Measurements from ENCODE around the gene PDP2.
"Not testable (repeated sequence)": the region's sequence is repeated elsewhere in the genome, so short reads cannot be mapped to it uniquely, and the experiment has no call there.

Gene PDP2

DNA sequence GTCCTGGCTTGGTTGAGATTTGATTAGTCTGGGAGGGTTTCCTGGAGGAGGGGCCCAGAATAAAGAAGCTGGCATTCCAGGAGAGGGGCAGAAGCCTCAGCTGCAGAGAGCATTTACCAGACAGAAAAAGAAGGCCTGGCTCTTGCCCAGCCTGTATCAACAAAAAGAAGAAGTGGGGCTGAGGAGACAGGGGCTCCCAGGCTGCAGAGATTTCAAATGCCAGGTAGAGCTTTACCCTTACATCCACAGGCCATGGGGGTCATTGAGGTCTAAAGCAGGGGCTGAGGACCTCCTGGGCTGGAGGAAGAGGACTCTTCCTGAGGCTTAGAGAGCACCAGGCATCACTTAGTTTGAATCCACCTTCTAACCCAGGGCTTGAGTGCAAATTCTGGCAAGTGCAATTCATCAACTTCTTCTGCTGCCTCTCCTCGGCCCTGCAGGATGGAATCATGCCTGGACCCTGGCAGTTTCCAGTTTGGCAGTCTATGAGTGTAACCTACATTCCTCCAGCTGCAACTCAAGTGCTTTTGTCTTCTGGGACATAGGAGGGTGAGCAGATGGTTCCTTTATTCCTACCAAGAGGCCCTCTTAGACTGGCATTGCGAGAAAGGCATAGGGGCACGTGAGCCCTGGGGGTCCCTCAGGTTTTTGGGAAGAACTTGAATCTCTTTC is 20.8 kb upstream of the PDP2 start:
- TF ChIP-seq, protein P1, sequence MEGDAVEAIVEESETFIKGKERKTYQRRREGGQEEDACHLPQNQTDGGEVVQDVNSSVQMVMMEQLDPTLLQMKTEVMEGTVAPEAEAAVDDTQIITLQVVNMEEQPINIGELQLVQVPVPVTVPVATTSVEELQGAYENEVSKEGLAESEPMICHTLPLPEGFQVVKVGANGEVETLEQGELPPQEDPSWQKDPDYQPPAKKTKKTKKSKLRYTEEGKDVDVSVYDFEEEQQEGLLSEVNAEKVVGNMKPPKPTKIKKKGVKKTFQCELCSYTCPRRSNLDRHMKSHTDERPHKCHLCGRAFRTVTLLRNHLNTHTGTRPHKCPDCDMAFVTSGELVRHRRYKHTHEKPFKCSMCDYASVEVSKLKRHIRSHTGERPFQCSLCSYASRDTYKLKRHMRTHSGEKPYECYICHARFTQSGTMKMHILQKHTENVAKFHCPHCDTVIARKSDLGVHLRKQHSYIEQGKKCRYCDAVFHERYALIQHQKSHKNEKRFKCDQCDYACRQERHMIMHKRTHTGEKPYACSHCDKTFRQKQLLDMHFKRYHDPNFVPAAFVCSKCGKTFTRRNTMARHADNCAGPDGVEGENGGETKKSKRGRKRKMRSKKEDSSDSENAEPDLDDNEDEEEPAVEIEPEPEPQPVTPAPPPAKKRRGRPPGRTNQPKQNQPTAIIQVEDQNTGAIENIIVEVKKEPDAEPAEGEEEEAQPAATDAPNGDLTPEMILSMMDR (conservative IDR thresholded peaks at IDR 0.05; ENCODE audit: low read depth, low read length), result no peak
- Histone ChIP-seq H4K20me1 (ENCODE audit: insufficient read depth) (no peaks in the 10 kb centered on the region), H3K4me3 (IDR thresholded peaks at IDR 0.05; ENCODE audit: insufficient read depth, low read depth, low read length) (no peak overlapping the region), H3K27me3 (ENCODE audit: insufficient read depth, low read depth) (no peaks in the 10 kb centered on the region), H3K36me3 (ENCODE audit: insufficient read depth) (no peaks in the 10 kb centered on the region), H3K27ac (no peak overlapping the region), H3K4me2 (no peak overlapping the region), H3K4me1 (ENCODE audit: low read depth, poor library complexity, severe bottlenecking) (peaks cover 5% of the 10 kb centered on the region), H3K9ac (no peak overlapping the region), H3K79me2 (ENCODE audit: insufficient read depth, low read depth) (no peaks in the 10 kb centered on the region), H2AFZ (ENCODE audit: low read depth) (no peak overlapping the region)

DNA sequence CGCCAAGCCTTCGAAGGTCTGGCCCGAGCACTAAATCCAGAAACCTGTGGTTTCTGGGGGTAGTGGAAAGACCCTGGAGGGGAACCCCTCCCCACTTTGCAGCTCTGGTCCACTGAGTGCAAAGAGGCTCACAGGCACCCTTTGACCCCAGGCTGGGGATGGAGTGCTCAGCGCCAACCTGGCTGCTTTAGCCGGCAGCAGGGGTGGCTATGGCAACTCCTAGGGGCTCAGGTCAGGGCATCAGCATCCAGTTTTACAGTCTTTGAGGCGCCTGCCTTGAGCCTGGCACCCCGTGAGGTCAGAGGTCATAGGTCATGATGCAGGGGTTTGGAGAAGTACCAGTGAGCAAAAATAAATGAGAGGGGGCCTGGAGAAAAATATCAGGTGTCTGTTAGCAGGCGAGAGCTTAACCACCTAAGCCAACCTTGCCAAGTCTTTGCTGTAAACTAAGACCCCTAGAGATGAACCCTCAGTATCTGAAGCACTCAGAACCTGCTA is 18.2 kb upstream of the PDP2 start:
- Histone ChIP-seq H3K79me2 (ENCODE audit: insufficient read depth, low read depth) (no peaks in the 10 kb centered on the region), H3K27ac (no peak overlapping the region), H4K20me1 (ENCODE audit: insufficient read depth) (no peaks in the 10 kb centered on the region), H3K27me3 (ENCODE audit: insufficient read depth, low read depth) (no peaks in the 10 kb centered on the region), H3K9ac (no peak overlapping the region), H3K36me3 (ENCODE audit: insufficient read depth) (no peaks in the 10 kb centered on the region), H3K4me1 (ENCODE audit: low read depth, poor library complexity, severe bottlenecking) (peaks cover 5% of the 10 kb centered on the region), H3K4me2 (no peak overlapping the region), H3K4me3 (IDR thresholded peaks at IDR 0.05; ENCODE audit: insufficient read depth, low read depth, low read length) (no peak overlapping the region), H2AFZ (ENCODE audit: low read depth) (no peak overlapping the region)
- TF ChIP-seq, protein P1 (conservative IDR thresholded peaks at IDR 0.05; ENCODE audit: low read depth, low read length), result no peak

DNA sequence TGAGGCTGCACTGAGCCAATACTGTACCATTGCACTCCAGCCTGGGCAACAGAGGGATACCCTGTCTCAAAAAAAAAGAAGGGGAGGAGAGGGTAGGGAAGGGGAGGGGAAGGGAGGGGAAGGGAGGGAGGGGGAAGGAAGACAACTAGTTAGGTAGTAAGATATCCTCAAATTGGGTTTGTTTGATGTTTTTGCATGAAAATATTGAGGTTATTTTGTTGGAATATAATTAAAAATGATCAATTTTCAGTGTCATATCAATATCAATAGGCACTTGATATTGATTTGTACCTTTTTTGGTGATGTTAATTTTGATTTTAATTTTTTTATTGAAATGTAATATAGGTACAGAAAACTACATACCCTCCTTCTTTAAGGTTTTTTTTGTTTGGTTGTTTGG is 16.6 kb upstream of the PDP2 start:
- Histone ChIP-seq H4K20me1 (ENCODE audit: insufficient read depth) (no peaks in the 10 kb centered on the region), H3K4me1 (ENCODE audit: low read depth, poor library complexity, severe bottlenecking) (peaks cover 5% of the 10 kb centered on the region), H3K9ac (no peak overlapping the region), H3K36me3 (ENCODE audit: insufficient read depth) (no peaks in the 10 kb centered on the region), H3K4me3 (IDR thresholded peaks at IDR 0.05; ENCODE audit: insufficient read depth, low read depth, low read length) (no peak overlapping the region), H2AFZ (ENCODE audit: low read depth) (no peak overlapping the region), H3K27me3 (ENCODE audit: insufficient read depth, low read depth) (no peaks in the 10 kb centered on the region), H3K79me2 (ENCODE audit: insufficient read depth, low read depth) (no peaks in the 10 kb centered on the region), H3K27ac (no peak overlapping the region), H3K4me2 (no peak overlapping the region)
- TF ChIP-seq, protein P1 (conservative IDR thresholded peaks at IDR 0.05; ENCODE audit: low read depth, low read length), result no peak

DNA sequence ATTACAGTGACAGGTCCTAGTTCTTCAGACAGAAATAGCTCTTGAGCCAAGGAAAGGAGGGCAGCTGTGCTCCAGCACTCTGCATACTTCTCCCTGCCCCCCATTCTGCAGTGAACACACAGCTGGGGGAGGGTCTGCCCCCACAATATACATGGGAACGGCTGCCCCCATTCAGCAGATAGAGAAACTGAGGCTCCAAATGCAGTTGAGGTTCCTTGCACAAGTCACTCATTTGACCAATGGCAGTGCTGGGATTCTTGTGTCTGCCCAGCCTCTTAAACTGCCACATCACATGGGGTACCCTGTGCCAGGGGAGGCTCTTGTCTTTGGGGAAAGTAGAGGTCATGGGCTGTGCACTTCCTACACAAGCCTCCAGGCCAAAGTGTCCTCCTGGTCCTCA is 10.9 kb upstream of the PDP2 start:
- H3K9ac ChIP-seq, result no peak overlapping the region
- no peak overlapping the region for H3K4me3 ChIP-seq (IDR thresholded peaks at IDR 0.05; ENCODE audit: insufficient read depth, low read depth, low read length)
- no peak overlapping the region for H3K27ac ChIP-seq
- no peaks in the 10 kb centered on the region for H3K79me2 ChIP-seq (ENCODE audit: insufficient read depth, low read depth)
- no peak overlapping the region for H3K4me2 ChIP-seq
- peaks cover 21% of the 10 kb centered on the region for H3K4me1 ChIP-seq (ENCODE audit: low read depth, poor library complexity, severe bottlenecking)
- no peaks in the 10 kb centered on the region for H3K27me3 ChIP-seq (ENCODE audit: insufficient read depth, low read depth)
- no peaks in the 10 kb centered on the region for H3K36me3 ChIP-seq (ENCODE audit: insufficient read depth)
- H4K20me1 ChIP-seq (ENCODE audit: insufficient read depth), result no peaks in the 10 kb centered on the region
- TF ChIP-seq, protein P1 (conservative IDR thresholded peaks at IDR 0.05; ENCODE audit: low read depth, low read length), result no peak
- no peak overlapping the region for H2AFZ ChIP-seq (ENCODE audit: low read depth)

DNA sequence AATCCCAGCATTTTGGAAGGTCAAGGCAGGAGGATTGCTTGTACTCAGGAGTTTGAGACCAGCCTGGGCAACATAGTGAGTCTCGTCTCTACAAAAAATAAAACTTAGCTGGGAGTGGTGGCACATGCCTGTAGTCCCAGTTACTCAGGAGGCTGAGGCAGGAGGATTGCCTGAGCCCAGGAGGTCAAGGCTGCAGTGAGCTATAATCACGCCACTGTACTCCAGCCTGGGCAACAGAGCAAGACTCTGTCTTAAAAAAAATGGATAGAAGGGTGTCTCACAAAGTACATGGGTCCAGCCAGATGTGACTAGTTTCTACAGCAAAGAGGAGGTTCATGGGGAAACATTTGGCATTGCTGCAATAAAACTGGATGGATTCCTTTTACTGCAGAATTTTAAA is 9.0 kb upstream of the PDP2 start:
- not testable (repeated sequence) for H3K27ac ChIP-seq; H2AFZ ChIP-seq (ENCODE audit: low read depth); H4K20me1 ChIP-seq (ENCODE audit: insufficient read depth); H3K36me3 ChIP-seq (ENCODE audit: insufficient read depth); H3K4me3 ChIP-seq (IDR thresholded peaks at IDR 0.05; ENCODE audit: insufficient read depth, low read depth, low read length); H3K27me3 ChIP-seq (ENCODE audit: insufficient read depth, low read depth); H3K9ac ChIP-seq; H3K4me2 ChIP-seq; H3K79me2 ChIP-seq (ENCODE audit: insufficient read depth, low read depth)
- peaks cover 40% of the 10 kb centered on the region for H3K4me1 ChIP-seq (ENCODE audit: low read depth, poor library complexity, severe bottlenecking)
